NB4 (cell line): ENCODE results near the gene PIEZO2.

Experiments
- DNase-seq: peaks from one replicate; pipeline ENCODE4 v3.0.0; 2010; ENCODE audit warnings: low read depth
- H3K4me3 ChIP-seq: one replicate; pipeline ENCODE4 v1.5.1; 2011; ENCODE audit warnings: mild to moderate bottlenecking, low read depth, low read length, moderate library complexity
- CTCF ChIP-seq: IDR thresholded peaks from one replicate; pipeline ENCODE4 v1.5.1; 2012; ENCODE audit warnings: low read depth, low read length
- MAX ChIP-seq: IDR thresholded peaks from 2 replicates; pipeline ENCODE4 v1.6.1; 2011; ENCODE audit warnings: low read depth, low read length
- MYC ChIP-seq: IDR thresholded peaks from 2 replicates; pipeline ENCODE4 v1.6.1; 2011; ENCODE audit warnings: low read depth, low read length
- POLR2A ChIP-seq: IDR thresholded peaks from 2 replicates; pipeline ENCODE4 v1.6.1; 2011; ENCODE audit warnings: mild to moderate bottlenecking; ENCODE audit not compliant: insufficient read length; ENCODE audit errors: extremely low read depth

The PIEZO2 gene

GRCh38 chr18:10895976-10896375, 253.4 kb downstream of the PIEZO2 start:
- DNase-seq: no peak
- TF ChIP-seq MAX: no peak
- no peak for TF ChIP-seq MYC
- TF ChIP-seq POLR2A: no peak
- no peak overlapping the region for H3K4me3 ChIP-seq

- H3K4me3 ChIP-seq: no peak overlapping the region
- no peak for DNase-seq
- TF ChIP-seq POLR2A (no peak), MAX (no peak), MYC (no peak), CTCF (no peak)
Measured at GRCh38 chr18:10894501-10894900, 254.9 kb downstream of the PIEZO2 start.

DNA sequence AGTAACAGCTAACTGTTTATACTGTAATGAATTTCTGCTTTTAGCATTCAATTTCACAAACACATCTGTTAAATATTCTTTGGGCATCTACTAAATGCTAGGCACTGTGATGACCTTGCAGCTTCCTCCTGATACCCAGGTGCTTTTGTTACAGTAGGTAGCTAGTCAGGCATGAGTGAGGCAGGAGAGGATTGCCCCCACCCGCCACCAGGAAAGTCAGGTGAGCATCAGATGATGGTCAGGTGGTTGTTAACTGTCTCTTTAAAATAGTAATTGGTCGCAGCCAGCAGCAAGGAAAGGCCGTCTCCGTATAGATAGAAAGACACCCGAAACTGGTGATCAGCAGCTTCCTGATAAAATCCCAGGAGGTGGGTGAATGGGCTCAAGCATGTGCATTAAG, 255.6 kb downstream of the PIEZO2 start:
- H3K4me3 ChIP-seq: no peak overlapping the region
- no peak for TF ChIP-seq MYC
- no peak for TF ChIP-seq POLR2A
- TF ChIP-seq MAX: no peak
- no peak for TF ChIP-seq CTCF
- no peak for DNase-seq

GRCh38 chr18:10893196-10893595, 256.2 kb downstream of the PIEZO2 start:
- no peak overlapping the region for H3K4me3 ChIP-seq
- TF ChIP-seq MAX: no peak
- no peak for TF ChIP-seq CTCF
- no peak for TF ChIP-seq POLR2A
- no peak for TF ChIP-seq MYC
- no peak for DNase-seq

DNA sequence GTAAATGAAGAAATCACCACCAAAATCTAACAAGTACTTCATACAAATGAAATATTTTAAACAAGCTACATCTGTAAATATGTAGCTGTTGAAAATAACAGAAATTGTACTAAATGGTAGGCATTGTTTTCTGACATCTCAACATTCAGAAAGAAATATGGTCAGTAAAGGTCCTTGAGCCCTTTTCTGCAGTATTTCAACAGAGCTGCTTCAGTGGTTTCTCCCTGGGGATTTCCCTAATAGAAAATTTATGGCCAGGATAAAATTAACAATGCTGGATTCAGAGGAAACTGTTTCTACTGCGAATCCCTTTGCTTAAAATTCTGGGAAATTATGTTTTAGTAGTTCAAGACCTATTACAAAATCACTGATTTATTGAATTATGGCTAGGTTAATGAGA, 256.6 kb downstream of the PIEZO2 start:
- H3K4me3 ChIP-seq: no peak overlapping the region

More for the DNA sequence above, 256.6 kb downstream of the PIEZO2 start:
- DNase-seq: no peak
- TF ChIP-seq MAX (no peak), POLR2A (no peak), MYC (no peak), CTCF (no peak)
